ENCODE results near the gene ALDH3A2.

The ALDH3A2 gene

DNA sequence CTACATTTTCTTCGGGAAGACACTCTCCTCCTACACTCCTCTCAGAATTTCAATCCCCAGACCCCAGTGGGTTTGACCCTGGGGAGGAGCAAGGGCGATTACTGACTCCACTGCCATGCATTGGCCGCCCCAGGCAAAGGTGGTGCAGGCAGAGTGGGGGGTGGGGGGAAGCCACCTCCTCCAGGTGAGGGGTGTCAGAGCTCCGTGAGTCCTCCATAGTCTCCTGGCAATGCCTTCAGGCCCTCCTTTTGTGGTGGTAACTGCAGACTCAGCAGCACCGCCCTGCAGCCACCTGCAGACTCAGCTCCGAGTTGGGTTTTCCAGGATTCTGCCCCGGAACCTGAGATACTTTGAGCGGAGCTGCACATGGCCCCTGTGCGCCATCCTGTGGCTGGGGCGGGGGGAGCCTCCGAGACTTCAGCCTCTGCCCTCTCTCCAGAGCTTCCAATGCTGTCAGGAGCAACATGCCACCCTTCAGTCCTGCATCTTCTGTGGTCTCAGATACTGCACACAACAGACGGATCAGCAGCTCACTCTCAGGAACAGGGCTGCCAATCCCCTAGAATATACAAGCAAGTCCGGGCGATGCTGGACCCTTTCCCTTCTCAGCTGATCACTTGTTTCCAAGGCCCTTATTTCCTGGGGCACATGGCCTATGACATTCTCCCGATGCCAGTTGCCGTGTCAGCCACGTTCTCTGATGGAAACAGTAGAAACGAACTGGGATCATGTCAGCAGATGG is 70.2 kb downstream of the ALDH3A2 start:
- peak; percentile 18 for TF ChIP-seq CTCF (IDR thresholded peaks at IDR 0.05; ENCODE audit: insufficient read depth, low read depth, low read length, missing control alignments)
- DNase-seq (ENCODE audit: low read depth): no peak
- no peak overlapping the region for H3K4me3 ChIP-seq (ENCODE audit: low read depth, low read length)

- H3K4me3 ChIP-seq (ENCODE audit: low read depth, low read length): no peak overlapping the region
- no peak for TF ChIP-seq CTCF (IDR thresholded peaks at IDR 0.05; ENCODE audit: insufficient read depth, low read depth, low read length, missing control alignments)
- DNase-seq (ENCODE audit: low read depth): no peak
Observed at GRCh38 chr17:19719355-19720209, 71.0 kb downstream of the ALDH3A2 start.

GRCh38 chr17:19720210-19720475 is 71.6 kb downstream of the ALDH3A2 start:
- TF ChIP-seq CTCF (IDR thresholded peaks at IDR 0.05; ENCODE audit: insufficient read depth, low read depth, low read length, missing control alignments): no peak

DNA sequence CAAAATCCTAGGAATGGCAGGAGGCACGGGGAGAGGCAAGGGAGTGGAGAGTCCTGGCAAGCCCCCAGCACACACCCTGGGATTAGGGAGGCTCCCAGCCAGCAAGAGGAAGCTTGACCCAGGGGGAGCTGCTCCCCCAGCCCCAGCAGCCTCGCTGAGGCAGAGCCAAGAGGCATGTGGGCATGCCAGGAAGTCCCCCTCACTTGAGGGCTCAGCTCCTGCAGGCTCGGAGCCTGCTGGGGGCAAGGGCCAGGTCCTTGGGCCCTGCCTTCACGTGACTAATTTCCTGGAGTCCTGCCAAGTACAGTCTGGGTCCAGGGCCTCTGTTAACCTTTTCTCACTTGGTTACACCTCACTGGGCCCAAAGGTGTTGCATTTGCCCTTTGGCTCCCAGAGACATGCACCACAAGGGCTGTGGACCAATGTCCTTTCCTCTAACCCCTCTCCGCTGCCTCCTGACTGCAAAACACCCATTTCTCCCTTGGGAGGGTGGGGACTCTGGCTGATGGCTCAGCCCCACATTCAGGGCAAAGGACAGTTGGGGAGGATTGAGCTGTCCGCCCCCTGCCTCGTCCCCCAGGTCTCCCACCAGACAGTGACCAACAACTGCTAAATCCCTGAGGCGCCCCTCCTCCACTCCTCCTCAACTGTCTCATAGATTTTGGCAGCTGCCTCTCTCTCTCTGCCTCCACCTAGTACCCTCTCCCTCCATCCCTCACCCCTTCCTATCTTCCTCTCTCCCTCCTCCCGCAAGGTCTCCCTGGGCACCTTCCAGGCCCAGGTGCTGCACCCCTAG is 72.3 kb downstream of the ALDH3A2 start:
- TF ChIP-seq CTCF (IDR thresholded peaks at IDR 0.05; ENCODE audit: insufficient read depth, low read depth, low read length, missing control alignments): no peak
- no peak overlapping the region for H3K4me3 ChIP-seq (ENCODE audit: low read depth, low read length)
- DNase-seq (ENCODE audit: low read depth): no peak

More at GRCh38 chr17:19720210-19720475, 71.6 kb downstream of the ALDH3A2 start:
- no peak overlapping the region for H3K4me3 ChIP-seq (ENCODE audit: low read depth, low read length)
- no peak for DNase-seq (ENCODE audit: low read depth)

DNA sequence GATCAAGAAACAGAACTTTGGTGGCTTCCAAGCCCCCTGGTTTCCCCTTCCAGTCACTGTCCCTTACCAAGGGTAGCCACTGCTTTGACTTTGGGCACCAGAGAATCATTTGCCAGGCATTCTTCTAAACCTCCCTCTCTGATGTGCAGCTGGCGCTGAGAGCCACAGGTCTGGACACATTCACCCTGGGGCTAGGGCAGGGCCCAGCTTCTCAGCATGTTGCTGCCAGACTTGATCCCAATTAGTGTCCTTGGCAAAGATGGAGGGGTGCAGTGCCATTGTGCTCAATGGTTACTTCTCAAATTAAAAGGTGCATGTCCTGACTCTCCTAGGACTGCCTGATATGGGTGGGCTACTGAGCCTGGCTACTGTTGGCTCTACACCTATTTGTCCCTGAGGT is 75.4 kb downstream of the ALDH3A2 start:
- H3K4me3 ChIP-seq (ENCODE audit: low read depth, low read length): no peak overlapping the region
- DNase-seq (ENCODE audit: low read depth): no peak
- no peak for TF ChIP-seq CTCF (IDR thresholded peaks at IDR 0.05; ENCODE audit: insufficient read depth, low read depth, low read length, missing control alignments)

DNA sequence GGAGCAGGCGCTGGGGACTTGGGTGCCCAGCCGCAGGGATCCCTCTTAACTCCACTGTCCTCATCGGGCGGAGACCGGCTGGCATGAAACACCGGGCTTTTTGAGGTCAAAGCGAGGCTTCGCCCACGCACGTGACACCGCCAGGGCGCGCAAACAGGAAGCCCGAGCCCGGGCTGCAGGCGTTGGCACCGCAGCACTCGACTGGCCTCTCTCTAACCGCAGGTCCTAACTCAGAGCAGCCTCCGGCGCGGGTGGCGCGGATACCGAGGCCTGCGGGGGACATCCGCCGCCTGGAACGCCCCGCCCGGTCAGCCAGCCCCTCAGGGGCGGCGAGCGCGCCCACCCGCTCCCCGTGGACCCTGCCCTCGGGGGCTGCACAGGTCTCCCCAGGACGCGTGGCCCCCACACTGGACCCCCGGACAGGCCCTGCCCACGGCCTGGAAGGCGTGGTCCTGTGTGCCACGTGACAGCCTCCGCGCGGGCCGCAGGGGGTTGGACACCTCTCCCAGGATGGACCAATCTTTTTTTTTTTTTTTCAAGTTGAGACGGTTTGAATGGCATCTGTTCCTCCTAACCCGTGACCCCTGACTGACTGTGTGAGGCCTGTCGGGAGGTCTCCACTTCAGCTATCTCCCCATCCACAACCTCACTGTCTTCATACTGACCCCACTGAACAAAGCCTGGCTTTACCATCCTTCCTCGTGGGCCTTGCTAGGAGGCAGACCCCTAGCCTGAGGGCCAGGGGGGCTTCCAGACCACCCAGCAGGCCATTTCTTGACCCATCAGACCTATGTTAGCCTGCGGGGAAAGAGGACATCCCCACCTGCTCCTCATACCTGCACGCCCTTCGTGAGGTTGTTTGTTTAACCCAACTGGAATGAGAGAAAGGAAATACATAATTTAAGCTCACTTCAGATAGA is 76.2 kb downstream of the ALDH3A2 start:
- no peak for TF ChIP-seq CTCF (IDR thresholded peaks at IDR 0.05; ENCODE audit: insufficient read depth, low read depth, low read length, missing control alignments)
- peak overlapping the region; percentile 23 for H3K4me3 ChIP-seq (ENCODE audit: low read depth, low read length)
- peak; percentile 37 for DNase-seq (ENCODE audit: low read depth)

Measured in GM12865 (cell line).